GM18861 (cell line): ENCODE measurements around the gene HSPA1B.
"Not testable (repeated sequence)": the region's sequence is repeated elsewhere in the genome, so short reads cannot be mapped to it uniquely, and the experiment has no call there.

ENCODE experiments used
- ATAC-seq: cut with Tn5 transposase; IDR thresholded peaks from one replicate; pipeline ENCODE4 v1.9.1; 2021; ENCODE audit not compliant: unreplicated experiment

HSPA1B gene

GRCh38 chr6:31825553-31825952, 2.0 kb upstream of the HSPA1B start:
- ATAC-seq: no peak

GRCh38 chr6:31826793-31827285, 699 bp upstream of the HSPA1B start:
- ATAC-seq: no peak

GRCh38 chr6:31829633-31830283, 2.2 kb downstream of the HSPA1B start:
- no peak for ATAC-seq

GRCh38 chr6:31830886-31831335, 3.4 kb downstream of the HSPA1B start:
- no peak for ATAC-seq

- no peak for ATAC-seq
These were observed 4.0 kb downstream of the HSPA1B start for GRCh38 chr6:31831350-31832215.

GRCh38 chr6:31834367-31835250, 7.1 kb downstream of the HSPA1B start:
- no peak for ATAC-seq

GRCh38 chr6:31836047-31836473, 8.5 kb downstream of the HSPA1B start:
- ATAC-seq: no peak

GRCh38 chr6:31836474-31837368, 9.2 kb downstream of the HSPA1B start:
- no peak for ATAC-seq

- ATAC-seq: no peak
These were observed 10.0 kb downstream of the HSPA1B start for GRCh38 chr6:31837369-31838113.

GRCh38 chr6:31838114-31838553, 10.6 kb downstream of the HSPA1B start:
- ATAC-seq: not testable (repeated sequence)

- ATAC-seq: no peak
These were observed 11.4 kb downstream of the HSPA1B start for GRCh38 chr6:31838968-31839367.

GRCh38 chr6:31839779-31840126, 12.2 kb downstream of the HSPA1B start:
- not testable (repeated sequence) for ATAC-seq

GRCh38 chr6:31842053-31842452, 14.5 kb downstream of the HSPA1B start:
- ATAC-seq: no peak

GRCh38 chr6:31844507-31844906, 17.0 kb downstream of the HSPA1B start:
- no peak for ATAC-seq

GRCh38 chr6:31847276-31847978, 19.9 kb downstream of the HSPA1B start:
- no peak for ATAC-seq

GRCh38 chr6:31850765-31851484, 23.4 kb downstream of the HSPA1B start:
- ATAC-seq: no peak

GRCh38 chr6:31851485-31851832, 23.9 kb downstream of the HSPA1B start:
- no peak for ATAC-seq
